Stimulated activated CD8-positive, alpha-beta memory T cell treated with anti-CD3 and anti-CD28 coated beads, Interleukin-15, amount 100 ng/mL, for 1 hour (primary cell): ENCODE data around the gene RBM23.
A peak's percentile ranks its signal among the peaks of the same experiment; 100 is the strongest.
"Not testable (repeated sequence)": the region's sequence is repeated elsewhere in the genome, so short reads cannot be mapped to it uniquely, and the experiment has no call there.

Experiments used
- DNase-seq: peaks from one replicate; pipeline ENCODE4 v3.0.0-alpha.2; 2020; ENCODE audit warnings: low read depth

The RBM23 gene

DNA sequence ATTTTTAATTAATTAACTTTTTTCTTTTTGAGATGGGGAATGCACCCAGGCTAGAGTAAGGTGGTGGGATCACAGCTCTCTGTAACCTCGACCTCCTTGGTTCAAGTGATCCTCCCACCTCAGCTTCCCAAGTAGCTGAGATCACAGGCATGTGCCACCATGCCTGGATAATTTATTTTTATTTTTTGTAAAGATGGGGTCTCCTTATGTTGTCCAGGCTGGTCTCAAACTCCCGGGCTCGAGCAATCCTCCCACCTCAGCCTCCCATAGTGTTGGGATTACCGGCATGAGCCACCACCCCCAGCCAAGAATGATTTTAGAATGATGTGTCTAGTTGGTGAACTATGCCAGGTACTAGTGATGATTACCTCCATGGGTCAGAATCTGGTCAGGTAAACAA lies 54.0 kb downstream of the RBM23 start:
- DNase-seq, result no peak

- no peak for DNase-seq
Observed at GRCh38 chr14:22861651-22862050, 57.3 kb downstream of the RBM23 start.

GRCh38 chr14:22860377-22860776 lies 58.6 kb downstream of the RBM23 start:
- not testable (repeated sequence) for DNase-seq

DNA sequence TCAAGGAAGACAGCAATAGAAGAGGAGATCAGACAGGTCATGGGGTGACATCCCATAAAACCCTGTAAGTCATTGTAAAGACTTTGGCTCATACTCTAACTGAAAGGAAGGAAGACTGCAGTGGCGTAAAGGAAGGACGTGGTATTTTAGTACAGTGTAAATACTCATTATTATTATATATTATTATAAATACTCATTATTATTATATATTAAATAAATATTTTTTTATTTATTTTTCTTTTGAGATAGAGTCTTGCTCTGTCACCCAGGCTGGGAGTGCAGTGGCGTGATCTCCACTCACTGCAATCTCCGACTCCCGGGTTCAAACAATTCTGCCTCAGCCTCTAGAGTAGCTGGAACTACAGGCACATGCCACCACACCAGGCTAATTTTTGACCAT lies 62.5 kb downstream of the RBM23 start:
- no peak for DNase-seq

GRCh38 chr14:22854963-22855724 lies 63.8 kb downstream of the RBM23 start:
- no peak for DNase-seq

DNA sequence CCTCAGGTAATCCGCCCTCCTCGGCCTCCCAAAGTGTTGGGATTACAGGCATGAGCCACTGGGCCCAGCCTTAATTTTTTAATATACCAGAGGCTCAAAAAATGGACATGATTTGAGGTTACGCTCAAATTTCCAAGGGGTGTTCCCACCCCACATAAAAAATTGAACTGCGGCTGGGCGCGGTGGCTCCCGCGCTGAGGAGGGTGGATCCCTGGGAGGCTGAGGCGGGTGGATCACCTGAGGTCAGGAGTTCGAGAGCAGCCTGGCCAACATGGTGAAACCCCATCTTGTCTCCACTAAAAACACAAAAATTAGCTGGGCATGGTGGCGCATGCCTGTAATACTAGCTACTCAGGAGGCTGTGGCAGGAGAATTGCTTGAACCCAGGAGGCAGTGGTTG lies 64.7 kb downstream of the RBM23 start:
- not testable (repeated sequence) for DNase-seq

- DNase-seq, result peak; percentile 95
Observed at GRCh38 chr14:22852940-22853767, 65.8 kb downstream of the RBM23 start.

DNA sequence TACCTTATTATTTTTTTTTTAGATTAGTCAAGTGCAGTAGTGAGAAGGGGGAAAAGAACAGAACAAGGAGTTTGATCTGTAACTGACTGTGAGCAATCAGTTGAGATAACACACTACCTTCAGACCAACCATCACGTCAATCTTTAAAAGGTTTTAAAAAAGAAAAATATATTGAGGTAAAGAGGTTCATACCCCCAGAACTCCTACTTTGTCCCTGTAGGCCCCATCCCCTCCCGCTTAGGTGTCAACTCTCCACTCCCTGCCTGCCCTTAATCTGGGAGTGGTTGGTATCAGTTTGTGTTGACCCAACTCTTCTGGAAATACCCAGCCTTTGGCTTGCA lies 66.4 kb downstream of the RBM23 start:
- no peak for DNase-seq

DNA sequence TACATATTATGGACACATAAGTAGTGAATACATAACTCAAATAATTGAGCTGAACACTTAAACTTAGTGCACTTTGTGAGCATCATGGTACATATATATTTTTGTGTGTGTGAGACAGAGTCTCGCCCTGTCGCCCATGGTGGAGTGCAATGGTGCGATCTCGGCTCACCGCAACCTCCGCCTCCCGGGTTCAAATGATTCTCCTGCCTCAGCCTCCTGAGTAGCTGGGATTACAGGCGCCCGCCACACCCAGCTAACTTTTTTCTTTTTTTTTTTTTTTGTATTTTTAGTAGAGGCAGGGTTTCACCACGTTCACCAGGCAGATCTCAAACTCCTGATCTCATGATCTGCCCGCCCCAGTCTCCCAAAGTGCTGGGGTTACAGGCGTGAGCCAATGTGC lies 66.8 kb downstream of the RBM23 start:
- DNase-seq, result not testable (repeated sequence)

DNA sequence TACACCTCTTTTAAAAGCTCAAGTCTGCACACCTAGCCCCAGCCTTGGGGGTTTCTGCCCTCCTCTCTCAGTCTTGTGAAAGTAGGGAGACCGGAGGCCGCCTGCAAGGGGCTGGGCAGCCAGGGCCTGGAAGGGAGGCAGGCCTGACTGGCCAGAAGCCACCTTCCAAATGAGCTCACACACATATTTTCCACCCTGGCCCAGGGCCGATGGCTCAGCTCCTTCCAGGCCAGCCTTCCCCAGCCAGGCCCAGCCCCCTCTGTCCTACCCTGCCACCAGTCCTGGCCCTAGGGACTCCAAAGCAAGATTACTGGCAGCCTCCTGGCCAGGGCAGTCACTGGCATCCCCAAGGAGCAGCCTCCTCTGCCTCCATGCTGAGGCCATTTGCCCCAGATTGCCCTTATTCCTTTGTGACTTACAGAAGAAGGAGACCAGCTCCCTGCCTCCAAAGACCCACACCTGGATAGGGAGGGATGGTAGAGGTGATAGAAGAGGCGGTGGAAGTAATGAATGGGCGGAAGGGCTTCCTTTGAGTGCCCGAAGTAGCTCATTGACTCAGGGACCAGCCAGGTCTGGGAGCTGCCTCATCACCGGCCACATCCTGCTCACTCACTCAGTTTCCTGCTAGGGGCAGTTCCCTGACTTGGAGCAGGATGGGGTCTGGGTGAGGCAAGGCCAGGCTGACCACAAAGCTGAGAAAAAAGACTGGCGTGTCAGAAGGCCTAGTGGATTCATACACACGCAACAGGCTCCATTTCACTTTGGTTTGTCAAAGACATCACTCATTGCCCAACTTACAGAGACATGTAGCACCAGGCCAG lies 67.8 kb downstream of the RBM23 start:
- no peak for DNase-seq

DNA sequence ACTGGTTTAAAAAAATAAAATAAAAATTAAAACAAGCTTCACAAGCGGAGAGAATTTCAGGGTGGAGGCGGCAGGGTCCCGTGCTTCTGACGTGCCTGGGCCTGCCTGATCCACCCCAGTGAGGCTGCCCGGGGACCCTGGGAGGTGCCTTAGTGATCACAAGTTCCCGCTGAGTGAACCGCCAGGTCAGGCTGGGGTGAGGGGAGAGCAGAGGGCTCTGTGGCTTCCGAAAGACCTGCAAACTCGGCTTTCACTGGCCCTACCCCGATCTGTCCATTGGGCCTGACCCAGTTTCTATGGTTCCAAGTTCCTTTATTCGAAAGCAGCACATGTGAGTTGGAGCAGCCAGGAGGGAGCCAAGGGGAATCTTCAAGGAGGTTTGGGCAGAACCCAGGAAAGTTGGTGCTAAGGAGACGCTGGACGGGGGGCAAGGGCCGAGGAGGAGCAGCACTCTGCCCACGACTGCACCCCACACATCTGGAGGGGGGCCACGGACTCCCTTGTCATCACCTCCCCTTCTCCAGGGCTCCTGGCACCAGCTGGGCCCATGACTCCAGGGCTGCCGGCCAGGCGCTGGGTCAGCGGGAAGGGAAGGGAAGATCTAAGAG lies 69.6 kb downstream of the RBM23 start:
- DNase-seq, result no peak

DNA sequence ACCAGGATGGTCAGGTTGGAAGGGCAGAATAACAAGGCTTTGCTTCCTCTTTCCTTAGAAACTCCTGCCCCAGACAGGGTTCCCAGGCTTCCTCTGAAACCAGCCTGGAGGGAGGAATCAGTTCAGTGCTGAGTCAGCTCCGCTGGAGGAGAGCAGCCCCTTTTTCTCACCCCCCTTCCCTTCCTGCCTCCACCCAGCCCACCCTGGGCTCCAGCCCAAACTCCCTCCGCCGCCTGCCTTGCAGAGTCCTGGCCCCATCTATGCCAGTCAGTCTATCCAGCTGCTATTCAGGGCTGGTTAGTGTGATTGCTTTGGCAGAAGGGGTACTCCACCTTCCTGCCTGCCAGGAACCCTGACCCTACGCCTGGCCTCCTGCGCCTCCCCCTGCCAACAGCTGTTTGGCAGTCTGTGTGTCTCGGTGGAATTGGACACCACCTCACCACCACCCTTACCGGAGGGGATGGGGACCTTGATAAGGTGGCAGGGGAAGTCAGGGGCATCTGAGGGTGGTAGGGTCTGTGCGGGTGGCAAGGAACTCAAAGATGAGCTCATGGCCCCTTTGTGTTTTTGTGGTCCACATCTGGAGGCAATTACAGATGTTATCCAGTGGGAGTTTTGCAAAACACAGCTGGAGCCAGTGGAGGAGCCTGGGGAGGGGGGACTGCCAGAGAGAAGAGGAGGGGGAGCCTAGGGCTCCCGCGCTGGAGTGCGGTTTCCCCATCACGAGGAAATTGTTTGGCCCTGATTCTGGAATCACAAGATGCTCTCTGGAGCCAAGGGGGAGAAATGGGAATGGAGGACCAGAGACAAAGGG lies 70.4 kb downstream of the RBM23 start:
- DNase-seq, result no peak

GRCh38 chr14:22847661-22848341 lies 71.1 kb downstream of the RBM23 start:
- DNase-seq, result no peak

- no peak for DNase-seq
Observed at GRCh38 chr14:22846811-22847307, 72.1 kb downstream of the RBM23 start.

DNA sequence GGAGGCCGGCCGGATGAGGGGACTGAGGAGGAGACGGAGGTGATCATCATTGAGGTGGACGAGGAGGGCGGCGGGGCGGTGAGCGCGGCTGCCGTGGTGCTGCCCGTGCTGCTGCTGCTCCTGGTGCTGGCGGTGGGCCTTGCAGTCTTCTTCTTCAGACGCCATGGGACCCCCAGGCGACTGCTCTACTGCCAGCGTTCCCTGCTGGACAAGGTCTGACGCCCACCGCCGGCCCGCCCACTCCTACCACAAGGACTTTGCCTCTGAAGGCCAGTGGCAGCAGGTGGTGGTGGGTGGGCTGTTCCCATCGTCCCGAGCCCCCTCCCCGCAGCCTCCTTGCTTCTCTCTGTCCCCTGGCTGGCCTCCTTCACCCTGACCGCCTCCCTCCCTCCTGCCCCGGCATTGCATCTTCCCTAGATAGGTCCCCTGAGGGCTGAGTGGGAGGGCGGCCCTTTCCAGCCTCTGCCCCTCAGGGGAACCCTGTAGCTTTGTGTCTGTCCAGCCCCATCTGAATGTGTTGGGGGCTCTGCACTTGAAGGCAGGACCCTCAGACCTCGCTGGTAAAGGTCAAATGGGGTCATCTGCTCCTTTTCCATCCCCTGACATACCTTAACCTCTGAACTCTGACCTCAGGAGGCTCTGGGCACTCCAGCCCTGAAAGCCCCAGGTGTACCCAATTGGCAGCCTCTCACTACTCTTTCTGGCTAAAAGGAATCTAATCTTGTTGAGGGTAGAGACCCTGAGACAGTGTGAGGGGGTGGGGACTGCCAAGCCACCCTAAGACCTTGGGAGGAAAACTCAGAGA lies 72.9 kb downstream of the RBM23 start:
- no peak for DNase-seq

- no peak for DNase-seq
Observed at GRCh38 chr14:22845103-22845394, 73.9 kb downstream of the RBM23 start.

DNA sequence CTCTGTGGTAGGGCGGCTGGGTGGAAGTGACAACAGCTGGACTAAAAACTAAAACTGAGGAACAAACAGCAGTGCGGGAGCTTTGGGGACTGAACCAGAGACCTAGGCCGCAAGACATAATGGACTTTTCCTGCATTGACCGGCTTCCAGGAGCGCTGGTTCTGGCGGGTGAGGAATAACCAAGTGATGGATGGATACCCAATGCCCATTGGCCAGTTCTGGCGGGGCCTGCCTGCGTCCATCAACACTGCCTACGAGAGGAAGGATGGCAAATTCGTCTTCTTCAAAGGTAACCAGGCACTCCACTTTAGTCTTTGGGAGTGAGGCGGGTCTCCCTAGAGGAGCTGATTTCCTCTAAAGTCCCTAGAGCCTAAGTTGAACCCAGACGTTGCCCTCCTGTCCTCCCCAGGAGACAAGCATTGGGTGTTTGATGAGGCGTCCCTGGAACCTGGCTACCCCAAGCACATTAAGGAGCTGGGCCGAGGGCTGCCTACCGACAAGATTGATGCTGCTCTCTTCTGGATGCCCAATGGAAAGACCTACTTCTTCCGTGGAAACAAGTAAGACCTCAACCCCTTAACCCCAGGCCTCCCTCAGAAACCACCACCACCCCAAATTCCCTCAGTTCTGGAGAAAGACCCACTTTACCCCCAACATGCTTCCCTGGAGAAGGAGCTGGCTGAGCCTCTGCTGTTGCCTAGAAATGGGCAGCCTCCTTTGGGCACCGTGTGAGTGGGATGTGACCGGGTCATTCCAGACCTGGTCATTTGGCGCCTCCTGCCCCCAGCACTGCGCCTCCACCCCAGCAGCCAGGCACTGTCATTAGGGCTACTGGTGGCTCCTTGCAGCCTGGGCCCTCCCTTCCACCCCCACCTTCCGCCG lies 74.5 kb downstream of the RBM23 start:
- DNase-seq, result no peak
